B cell (primary cell): Measurements from ENCODE around the gene WNT11. TPM values are rescaled to one million over a fixed set of nuclear protein-coding genes. Genes with fewer than 3 reads are reported as not detected.

ENCODE experiments used
- ATAC-seq: fragments of 200-7000 bp; cut with Tn5 transposase; one replicate; pipeline ENCODE4 v1.10.0; 2021; ENCODE audit warnings: low read depth, mild to moderate bottlenecking, moderate number of reproducible peaks, moderate library complexity
- CTCF ChIA-PET: fragments of 350-600 bp; sonication (Branson Sonifier 250); formaldehyde crosslinking; loops from one replicate; lab custom pipeline; 2021; ENCODE audit warnings: antibody characterized with exemption, inconsistent platforms; lab: Charles Lee
- POLR2A ChIA-PET: fragments of 350-600 bp; sonication (Branson Sonifier 250); formaldehyde crosslinking; loops from one replicate; lab custom pipeline; 2021; ENCODE audit warnings: antibody characterized with exemption; lab: Charles Lee
- DNase-seq: peaks from one replicate; pipeline ENCODE4 v3.0.0; 2013
- H2AFZ ChIP-seq: 2 replicates; pipeline ENCODE4 v1.6.1; 2012; ENCODE audit warnings: mild to moderate bottlenecking, low read depth, low read length; ENCODE audit not compliant: insufficient read depth, poor library complexity, severe bottlenecking
- H3K27ac ChIP-seq, 2 donors: 1 replicate in 1 of 2; 2 replicates in 1 of 2; pipeline ENCODE4 v1.5.1; 2012 to 2013; ENCODE audit warnings: low read length in 2 of 2, mild to moderate bottlenecking in 2 of 2, moderate library complexity in 1 of 2
- H3K27me3 ChIP-seq, 4 experiments: fragments of 200-600 bp in 1 of 4; sonication (generic) in 1 of 4; replicated peaks in 1 of 4; 1 replicate in 2 of 4; 2 replicates in 2 of 4; pipeline versions ENCODE4 v1.6.1 to v1.7.0; 2013 to 2016; ENCODE audit warnings: low read length in 3 of 4, mild to moderate bottlenecking in 2 of 4, mixed read lengths in 1 of 4, moderate library complexity in 1 of 4; ENCODE audit not compliant: insufficient read depth in 4 of 4, control insufficient read depth in 3 of 4; ENCODE audit errors: control extremely low read depth in 1 of 4
- H3K36me3 ChIP-seq, 2 experiments: replicated peaks in 1 of 2; 1 replicate in 1 of 2; 2 replicates in 1 of 2; pipeline versions ENCODE4 v1.6.1 to v1.7.1; 2013; ENCODE audit warnings: low read length in 1 of 2; ENCODE audit not compliant: insufficient read depth in 2 of 2, control insufficient read depth in 1 of 2; ENCODE audit errors: control extremely low read depth in 1 of 2, extremely low read depth in 1 of 2
- H3K4me1 ChIP-seq, 2 donors: fragments of 200-600 bp in 1 of 2; sonication (generic) in 1 of 2; 1 replicate in 1 of 2; 2 replicates in 1 of 2; pipeline versions ENCODE4 v1.5.1 to v1.6.1; 2013 to 2017; ENCODE audit warnings: low read length in 2 of 2; ENCODE audit not compliant: control insufficient read depth in 2 of 2, insufficient read depth in 2 of 2
- H3K4me2 ChIP-seq: replicated peaks from 2 replicates; pipeline ENCODE3; 2012; ENCODE audit warnings: mild to moderate bottlenecking, low read depth, low read length; ENCODE audit not compliant: poor library complexity, severe bottlenecking
- H3K4me3 ChIP-seq, 5 experiments: fragments of 200-600 bp in 1 of 5; sonication (generic) in 1 of 5; 1 replicate in 3 of 5; 2 replicates in 2 of 5; pipeline versions ENCODE4 v1.5.1 to v1.7.0; 2011 to 2016; ENCODE audit warnings: low read length in 4 of 5, mild to moderate bottlenecking in 4 of 5, low read depth in 2 of 5, control low read depth in 1 of 5, moderate library complexity in 1 of 5; ENCODE audit not compliant: insufficient read depth in 1 of 5; ENCODE audit errors: control extremely low read depth in 1 of 5, extremely low read depth in 1 of 5
- H3K79me2 ChIP-seq: fragments of 200-600 bp; sonication (generic); one replicate; pipeline ENCODE4 v1.6.0; 2016; ENCODE audit warnings: low read length; ENCODE audit not compliant: control insufficient read depth, insufficient read depth
- H3K9ac ChIP-seq: fragments of 200-600 bp; sonication (generic); 2 replicates; pipeline ENCODE4 v1.6.1; 2017; ENCODE audit warnings: mild to moderate bottlenecking, low read length, moderate library complexity
- H3K9me3 ChIP-seq, 3 donors: one replicate each; pipeline versions ENCODE4 v1.6.1 to v1.7.1; 2013; ENCODE audit warnings: low read length in 2 of 3; ENCODE audit not compliant: control insufficient read depth in 2 of 3, insufficient read depth in 1 of 3; ENCODE audit errors: control extremely low read depth in 1 of 3
- H4K20me1 ChIP-seq: 2 replicates; pipeline ENCODE4 v1.6.0; 2012; ENCODE audit warnings: mild to moderate bottlenecking, low read length; ENCODE audit not compliant: insufficient read depth, control insufficient read depth, poor library complexity, severe bottlenecking
- H3K27ac Mint-ChIP-seq: one replicate; pipeline ENCODE4 v1.8.0; 2021; ENCODE audit warnings: mixed read lengths
- H3K27me3 Mint-ChIP-seq: one replicate; pipeline ENCODE4 v1.8.0; 2021; ENCODE audit warnings: mixed read lengths
- H3K4me1 Mint-ChIP-seq: one replicate; pipeline ENCODE4 v1.8.0; 2021; ENCODE audit warnings: mixed read lengths
- H3K4me3 Mint-ChIP-seq: one replicate; pipeline ENCODE4 v1.8.0; 2021; ENCODE audit warnings: mixed read lengths
- H3K9me3 Mint-ChIP-seq: one replicate; pipeline ENCODE4 v1.8.0; 2022; ENCODE audit warnings: mixed read lengths; ENCODE audit not compliant: insufficient read depth
- EZH2 ChIP-seq: IDR thresholded peaks from 2 replicates; pipeline ENCODE4 v1.6.1; 2012; ENCODE audit warnings: borderline replicate concordance, low read depth, mild to moderate bottlenecking, moderate library complexity, low read length; ENCODE audit not compliant: insufficient read depth, poor library complexity, severe bottlenecking
- WGBS: methylation state at CpG from one replicate; pipeline ENCODE4 v1.1.5; 2013; ENCODE audit warnings: missing lambda C conversion rate; ENCODE audit not compliant: insufficient coverage; 5-methylcytosine and 5-hydroxymethylcytosine counted together
- intact Hi-C: fragments of 100-400 bp; cut with micrococcal nuclease; formaldehyde crosslinking; loops from one replicate; pipeline ENCODE4 v1.10.0; 2022
- polyA plus RNA-seq: library from polyadenylated mRNA; depleted of rRNA; stranded (reverse); fragments of >200 nt; gene quantifications from 2 replicates; pipeline ENCODE4 v1.2.3, GENCODE V29; 2012
- total RNA-seq, 2 donors: library from RNA; stranded (reverse); fragments of 120-200 nt in 1 of 2; gene quantifications; 1 replicate in 1 of 2; 2 replicates in 1 of 2; pipeline versions ENCODE4 v1.2.3 to v1.2.4, GENCODE V29; 2013 to 2022
- TF ChIP-seq, protein P1 (sequence below): fragments of 200-600 bp; IDR thresholded peaks from one replicate; pipeline ENCODE4 v1.8.0; 2022; ENCODE audit warnings: antibody characterized with exemption, mild to moderate bottlenecking

Gene WNT11
- total and polyA plus RNA-seq, 2 donors (not counting 1 experiment from before 2014, with no cell fraction given) = 0.39 TPM; not detected in 1

- intact Hi-C loops = no loop called here
Measured at GRCh38 chr11:76247091-76247490, 40.8 kb upstream of the WNT11 start.

DNA sequence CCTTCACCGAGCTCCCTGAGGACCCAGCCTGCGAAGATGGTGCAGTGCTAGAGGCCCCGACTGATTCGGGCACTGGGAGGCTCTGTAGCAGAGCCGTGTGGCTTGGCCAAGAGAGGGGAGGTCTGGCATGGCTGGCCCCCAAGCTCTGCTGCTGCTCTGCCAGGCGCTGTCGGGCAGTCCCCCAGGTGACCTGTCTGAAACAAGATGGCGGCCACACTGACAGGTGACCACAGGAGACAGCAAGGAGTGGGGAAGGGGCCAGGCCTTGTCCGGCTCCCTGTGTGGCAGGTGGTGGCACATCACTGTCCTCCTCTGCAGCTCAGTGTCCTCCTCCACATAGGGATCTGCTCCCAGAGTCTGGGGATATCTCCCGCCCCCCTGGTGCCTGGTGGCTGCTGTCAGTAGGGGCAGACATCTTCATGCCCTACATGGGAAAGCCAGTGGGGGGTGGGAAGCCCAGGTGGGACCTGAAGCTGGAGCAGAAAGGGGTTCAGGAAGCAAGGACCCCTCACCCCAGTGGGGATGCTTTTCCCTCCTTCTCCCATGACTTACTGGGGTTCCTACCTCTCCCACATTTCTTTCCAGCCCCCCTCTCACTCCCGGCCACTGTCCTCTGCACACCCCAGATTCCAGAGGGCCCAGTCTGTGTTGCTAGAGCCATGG is 40.1 kb upstream of the WNT11 start:
- POLR2A ChIA-PET = no interaction called here
- no peaks in the 10 kb centered on the region for H4K20me1 ChIP-seq
- ATAC-seq (no peak), DNase-seq (no peak)
- H3K4me1 ChIP-seq = no peaks in the 10 kb centered on the region
- peaks cover under 1% of the 10 kb centered on the region for H3K9me3 Mint-ChIP-seq
- H3K27me3 Mint-ChIP-seq = peaks cover under 1% of the 10 kb centered on the region
- H3K4me3 ChIP-seq = no peak overlapping the region
- no peaks in the 10 kb centered on the region for H3K79me2 ChIP-seq
- no peak overlapping the region for H3K27ac Mint-ChIP-seq
- H3K27me3 ChIP-seq = no peaks in the 10 kb centered on the region
- no peaks in the 10 kb centered on the region for H3K4me1 Mint-ChIP-seq
- no peak overlapping the region for H3K4me2 ChIP-seq
- no peak for TF ChIP-seq EZH2
- TF ChIP-seq, protein P1, sequence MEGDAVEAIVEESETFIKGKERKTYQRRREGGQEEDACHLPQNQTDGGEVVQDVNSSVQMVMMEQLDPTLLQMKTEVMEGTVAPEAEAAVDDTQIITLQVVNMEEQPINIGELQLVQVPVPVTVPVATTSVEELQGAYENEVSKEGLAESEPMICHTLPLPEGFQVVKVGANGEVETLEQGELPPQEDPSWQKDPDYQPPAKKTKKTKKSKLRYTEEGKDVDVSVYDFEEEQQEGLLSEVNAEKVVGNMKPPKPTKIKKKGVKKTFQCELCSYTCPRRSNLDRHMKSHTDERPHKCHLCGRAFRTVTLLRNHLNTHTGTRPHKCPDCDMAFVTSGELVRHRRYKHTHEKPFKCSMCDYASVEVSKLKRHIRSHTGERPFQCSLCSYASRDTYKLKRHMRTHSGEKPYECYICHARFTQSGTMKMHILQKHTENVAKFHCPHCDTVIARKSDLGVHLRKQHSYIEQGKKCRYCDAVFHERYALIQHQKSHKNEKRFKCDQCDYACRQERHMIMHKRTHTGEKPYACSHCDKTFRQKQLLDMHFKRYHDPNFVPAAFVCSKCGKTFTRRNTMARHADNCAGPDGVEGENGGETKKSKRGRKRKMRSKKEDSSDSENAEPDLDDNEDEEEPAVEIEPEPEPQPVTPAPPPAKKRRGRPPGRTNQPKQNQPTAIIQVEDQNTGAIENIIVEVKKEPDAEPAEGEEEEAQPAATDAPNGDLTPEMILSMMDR = no peak
- no peak overlapping the region for H3K4me3 Mint-ChIP-seq
- intact Hi-C loops = no loop called here
- peaks cover 0 to 25% (median 13%) of the 10 kb centered on the region in 3 donors for H3K9me3 ChIP-seq
- H3K36me3 ChIP-seq = no peaks in the 10 kb centered on the region
- no peak overlapping the region for H3K9ac ChIP-seq
- 99% methylated on average over 10 of the region's 11 CpGs for WGBS
- no peak overlapping the region for H2AFZ ChIP-seq
- no peak overlapping the region for H3K27ac ChIP-seq
- CTCF ChIA-PET = interaction anchor here (0.8 to 1.7 kb wide), 2 partner anchors 12 to 39 kb away, joined by 3 to 4 read pairs; no protein-coding TSS in a partner anchor

More at GRCh38 chr11:76247091-76247490, 40.8 kb upstream of the WNT11 start:
- ATAC-seq = no peak
- Histone ChIP-seq H3K27ac (no peak overlapping the region), H4K20me1 (no peaks in the 10 kb centered on the region), H3K4me2 (no peak overlapping the region), H2AFZ (no peak overlapping the region), H3K9ac (no peak overlapping the region), H3K36me3 (no peaks in the 10 kb centered on the region), H3K9me3 (peaks cover 0 to 26% (median 15%) of the 10 kb centered on the region in 3 donors), H3K4me1 (no peaks in the 10 kb centered on the region), H3K4me3 (no peak overlapping the region), H3K27me3 (no peaks in the 10 kb centered on the region), H3K79me2 (no peaks in the 10 kb centered on the region)
- Mint-ChIP-seq H3K9me3 (peaks cover 3% of the 10 kb centered on the region), H3K27ac (no peak overlapping the region), H3K4me3 (no peak overlapping the region), H3K27me3 (peaks cover 5% of the 10 kb centered on the region), H3K4me1 (no peaks in the 10 kb centered on the region)
- no peak for DNase-seq
- ChIA-PET POLR2A (no interaction called here), CTCF (interaction anchor here (0.7 kb wide), 1 partner anchor 40 kb away, joined by 3 read pairs; no protein-coding TSS in a partner anchor)
- no peak for TF ChIP-seq EZH2
- TF ChIP-seq, protein P1 = no peak
- 98% methylated on average over 5 of the region's 6 CpGs for WGBS
